Fibroblast of skin of left quadriceps (primary cell): ENCODE data around the gene SLC7A8.
A peak's percentile ranks its signal among the peaks of the same experiment; 100 is the strongest.

Experiments used
- DNase-seq, 2 experiments: peaks; one replicate each; pipeline ENCODE4 v3.0.0-alpha.2; 2013; ENCODE audit warnings: low read depth in 2 of 2

The SLC7A8 gene

GRCh38 chr14:23094666-23095195 lies 88.7 kb downstream of the SLC7A8 start, which contains the start of gene ACIN1:
ACIN1 (minus strand) TSS chr14:23095136; CDS start chr14:23095112, 24 bp downstream.
- DNase-seq = peak; percentile 77 to 79

- DNase-seq = no peak
Measured at GRCh38 chr14:23093991-23094665, 89.3 kb downstream of the SLC7A8 start.

GRCh38 chr14:23093526-23093925 lies 89.9 kb downstream of the SLC7A8 start:
- DNase-seq = no peak

- no peak for DNase-seq
Measured at GRCh38 chr14:23093104-23093503, 90.4 kb downstream of the SLC7A8 start.

- no peak for DNase-seq
Measured at GRCh38 chr14:23091294-23092225, 91.9 kb downstream of the SLC7A8 start.

- DNase-seq = no peak
Measured at GRCh38 chr14:23090254-23090636, 93.2 kb downstream of the SLC7A8 start.

GRCh38 chr14:23089498-23090253 lies 93.8 kb downstream of the SLC7A8 start:
- no peak for DNase-seq

GRCh38 chr14:23086565-23086964 lies 96.9 kb downstream of the SLC7A8 start:
- no peak for DNase-seq

GRCh38 chr14:23085458-23085857 lies 98.0 kb downstream of the SLC7A8 start:
- no peak for DNase-seq

GRCh38 chr14:23080474-23080873 lies 103.0 kb downstream of the SLC7A8 start:
- no peak for DNase-seq

- DNase-seq = no peak
Measured at GRCh38 chr14:23079716-23080115, 103.7 kb downstream of the SLC7A8 start.

GRCh38 chr14:23078692-23079116 lies 104.8 kb downstream of the SLC7A8 start:
- peak in 1 of 2 experiments; percentile 49 for DNase-seq

GRCh38 chr14:23077962-23078361 lies 105.5 kb downstream of the SLC7A8 start:
- DNase-seq = no peak

- no peak for DNase-seq
Measured at GRCh38 chr14:23076785-23077408, 106.6 kb downstream of the SLC7A8 start.
